ENCODE measurements around the gene PRR29. TPM values are rescaled to one million over a fixed set of nuclear protein-coding genes. Genes with fewer than 3 reads are reported as not detected.

Gene PRR29
- total RNA-seq, 6 experiments from 2014 or later: 0.17 to 0.27 (median 0.19) TPM; not detected in 3

- Mint-ChIP-seq H3K27ac (no peak overlapping the region), H3K4me3 (no peak overlapping the region), H3K27me3 (ENCODE audit: insufficient read depth) (peaks cover 11% of the 10 kb centered on the region), H3K4me1 (ENCODE audit: low read depth) (peaks cover 10% of the 10 kb centered on the region), H3K36me3 (ENCODE audit: low read depth) (no peaks in the 10 kb centered on the region), H3K9me3 (no peaks in the 10 kb centered on the region)
- DNase-seq: no peak
- TF ChIP-seq CTCF (IDR thresholded peaks at IDR 0.05): no peak
Measured at GRCh38 chr17:63969278-63969677, 28.9 kb upstream of the PRR29 start.

- DNase-seq: no peak
- TF ChIP-seq CTCF (IDR thresholded peaks at IDR 0.05): no peak
- Mint-ChIP-seq H3K4me3 (no peak within 1 kb of the TSS), H3K36me3 (ENCODE audit: low read depth) (no peaks in the 10 kb centered on the region), H3K9me3 (no peaks in the 10 kb centered on the region), H3K4me1 (ENCODE audit: low read depth) (peaks cover 29% of the 10 kb centered on the region), H3K27ac (no peak within 1 kb of the TSS), H3K27me3 (ENCODE audit: insufficient read depth) (peaks cover 10% of the 10 kb centered on the region)
Measured at GRCh38 chr17:63972796-63973195, 25.4 kb upstream of the PRR29 start, which contains the start of gene SCN4A. SCN4A (minus strand) TSS chr17:63972918; CDS start chr17:63972841, 77 bp downstream.

- H3K36me3 Mint-ChIP-seq (ENCODE audit: low read depth): no peaks in the 10 kb centered on the region
Measured at GRCh38 chr17:63973247-63973646, 24.9 kb upstream of the PRR29 start.

GRCh38 chr17:63973930-63974593 is 24.1 kb upstream of the PRR29 start:
- no peak for TF ChIP-seq CTCF (IDR thresholded peaks at IDR 0.05)
- H3K9me3 Mint-ChIP-seq: no peaks in the 10 kb centered on the region
- H3K27me3 Mint-ChIP-seq (ENCODE audit: insufficient read depth): peaks cover 10% of the 10 kb centered on the region
- peak; percentile 11 for DNase-seq
- H3K4me1 Mint-ChIP-seq (ENCODE audit: low read depth): peaks cover 29% of the 10 kb centered on the region
- H3K27ac Mint-ChIP-seq: peak overlapping the region; percentile 73
- H3K4me3 Mint-ChIP-seq: peak overlapping the region; percentile 67
- H3K36me3 Mint-ChIP-seq (ENCODE audit: low read depth): no peaks in the 10 kb centered on the region

More at GRCh38 chr17:63973247-63973646, 24.9 kb upstream of the PRR29 start:
- Mint-ChIP-seq H3K27ac (no peak overlapping the region), H3K9me3 (no peaks in the 10 kb centered on the region), H3K27me3 (ENCODE audit: insufficient read depth) (peaks cover 10% of the 10 kb centered on the region), H3K4me1 (ENCODE audit: low read depth) (peaks cover 29% of the 10 kb centered on the region), H3K4me3 (no peak overlapping the region)
- no peak for DNase-seq
- no peak for TF ChIP-seq CTCF (IDR thresholded peaks at IDR 0.05)

- peak; percentile 43 for DNase-seq
- TF ChIP-seq CTCF (IDR thresholded peaks at IDR 0.05): no peak
- peak overlapping the region; percentile 67 for H3K4me3 Mint-ChIP-seq
- H3K36me3 Mint-ChIP-seq (ENCODE audit: low read depth): no peaks in the 10 kb centered on the region
- peaks cover 10% of the 10 kb centered on the region for H3K27me3 Mint-ChIP-seq (ENCODE audit: insufficient read depth)
- H3K4me1 Mint-ChIP-seq (ENCODE audit: low read depth): peaks cover 29% of the 10 kb centered on the region
- no peaks in the 10 kb centered on the region for H3K9me3 Mint-ChIP-seq
- peak overlapping the region; percentile 73 for H3K27ac Mint-ChIP-seq
Measured at GRCh38 chr17:63974594-63975192, 23.5 kb upstream of the PRR29 start.
